ENCODE measurements around the gene DUSP21.

GRCh38 chrX:44802613-44803012 is 41.2 kb upstream of the DUSP21 start:
- no peak for TF ChIP-seq CTCF (IDR thresholded peaks at IDR 0.05)
- no peak for TF ChIP-seq POLR2A (IDR thresholded peaks at IDR 0.05)
